ENCODE data around the gene ARMH2.

- TF ChIP-seq BHLHE40 (IDR thresholded peaks at IDR 0.05; ENCODE audit: borderline replicate concordance) (no peak), LEF1 (IDR thresholded peaks at IDR 0.05; ENCODE audit: borderline replicate concordance) (no peak), SP1 (IDR thresholded peaks at IDR 0.05) (no peak), ZNF384 (IDR thresholded peaks at IDR 0.05) (no peak), PKNOX1 (IDR thresholded peaks at IDR 0.05) (no peak), FOXA1 (IDR thresholded peaks at IDR 0.05) (no peak), NFRKB (IDR thresholded peaks at IDR 0.05) (no peak), TARDBP (IDR thresholded peaks at IDR 0.05) (no peak), FOXM1 (IDR thresholded peaks at IDR 0.05; ENCODE audit: borderline replicate concordance) (no peak), CTBP1 (IDR thresholded peaks at IDR 0.05; ENCODE audit: borderline replicate concordance) (no peak), SUZ12 (IDR thresholded peaks at IDR 0.05) (no peak), HDGF (IDR thresholded peaks at IDR 0.05; ENCODE audit: borderline replicate concordance) (no peak)
These were observed 49.7 kb upstream of the ARMH2 start for GRCh38 chr6:24848461-24848860.

All from HEK293T (cell line).